Occipital lobe (tissue), 2 donors: ENCODE results near the gene CGNL1. TPM values are rescaled to one million over a fixed set of nuclear protein-coding genes. Genes with fewer than 3 reads are reported as not detected.

Experiments used
- DNase-seq: peaks from one replicate; lab custom pipeline; 2025; lab: John Stamatoyannopoulos, UW
- total RNA-seq: library from RNA; depleted of rRNA; stranded (reverse); fragments of >200 nt; gene quantifications from one replicate; pipeline ENCODE4 v1.2.3, GENCODE V29; 2014

Gene CGNL1
- total RNA-seq, 1 donor from 2014 or later, result 5.3 TPM

DNA sequence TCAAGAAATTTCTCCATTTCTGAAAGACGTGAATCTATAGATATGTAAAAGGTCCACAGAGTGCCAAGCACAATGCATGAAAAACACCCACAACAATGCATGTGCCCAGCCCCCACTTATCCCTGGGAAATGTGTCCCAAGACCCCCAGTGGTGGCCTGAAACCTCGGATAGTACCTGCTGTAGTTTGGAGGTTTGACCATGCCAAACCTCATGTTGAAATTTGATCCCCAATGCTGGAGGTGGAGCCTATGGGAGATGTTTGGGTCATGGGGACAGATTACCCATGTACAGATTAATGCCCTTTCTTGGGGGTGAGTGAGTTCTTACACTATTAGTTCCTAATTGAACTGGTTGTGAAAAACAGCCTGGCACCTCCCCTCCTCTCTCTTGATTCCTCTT lies 194.0 kb downstream of the CGNL1 start:
- no peak for DNase-seq

DNA sequence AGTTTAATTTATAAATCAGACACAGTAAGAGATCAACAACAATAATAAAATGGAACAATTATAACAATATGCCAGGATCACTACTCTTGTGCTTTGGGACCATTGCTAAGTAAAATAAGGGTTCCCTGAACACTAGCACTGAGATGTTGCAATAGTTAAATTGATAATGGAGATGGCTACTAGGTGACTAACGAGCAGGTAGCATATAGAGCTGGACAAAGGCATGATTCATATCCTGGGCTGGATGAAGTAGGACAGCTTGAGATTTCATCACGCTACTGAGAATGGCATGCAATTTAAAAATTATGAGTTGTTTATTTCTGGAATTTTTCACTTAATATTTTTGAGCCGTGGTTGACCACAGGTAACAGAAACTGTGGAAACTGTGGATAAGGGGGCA lies 194.7 kb downstream of the CGNL1 start:
- DNase-seq, result no peak

DNA sequence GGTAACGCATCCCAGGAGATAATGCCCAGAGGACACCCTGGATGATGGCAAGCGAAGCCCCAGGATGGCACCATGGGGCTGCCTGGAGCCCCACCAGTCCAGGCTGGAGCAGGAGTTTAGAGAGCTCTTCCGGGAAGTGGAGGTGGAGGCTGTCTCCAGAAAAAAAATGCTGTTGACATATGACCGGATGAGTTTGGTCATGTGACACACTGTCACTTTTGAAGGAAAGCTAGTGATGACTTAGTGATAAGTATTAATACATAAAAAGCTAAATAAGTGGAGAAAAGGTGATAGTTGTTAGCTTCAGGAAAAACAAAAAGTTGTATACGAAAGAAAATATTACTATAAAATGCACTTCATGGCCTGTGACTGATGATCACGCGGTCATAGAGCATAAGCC lies 195.4 kb downstream of the CGNL1 start:
- no peak for DNase-seq

DNA sequence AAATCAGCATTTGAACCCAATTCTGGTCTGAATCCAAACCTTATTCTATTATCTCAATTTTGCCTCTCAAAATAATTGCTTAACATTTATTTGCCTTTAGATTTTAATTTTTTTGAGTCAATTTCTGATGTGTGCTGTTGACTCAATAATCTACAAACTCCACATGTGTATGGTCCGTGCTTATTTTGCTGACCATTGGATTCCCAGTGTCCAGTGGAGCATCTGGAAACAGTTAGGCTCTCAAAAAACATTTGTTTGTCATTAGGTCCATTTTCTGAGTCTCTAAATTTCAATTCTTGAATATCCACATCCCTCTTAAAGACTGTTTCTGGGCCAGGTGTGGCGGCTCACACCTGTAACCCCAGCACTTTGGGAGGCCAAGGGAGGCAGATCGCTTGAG lies 196.2 kb downstream of the CGNL1 start:
- no peak for DNase-seq

DNA sequence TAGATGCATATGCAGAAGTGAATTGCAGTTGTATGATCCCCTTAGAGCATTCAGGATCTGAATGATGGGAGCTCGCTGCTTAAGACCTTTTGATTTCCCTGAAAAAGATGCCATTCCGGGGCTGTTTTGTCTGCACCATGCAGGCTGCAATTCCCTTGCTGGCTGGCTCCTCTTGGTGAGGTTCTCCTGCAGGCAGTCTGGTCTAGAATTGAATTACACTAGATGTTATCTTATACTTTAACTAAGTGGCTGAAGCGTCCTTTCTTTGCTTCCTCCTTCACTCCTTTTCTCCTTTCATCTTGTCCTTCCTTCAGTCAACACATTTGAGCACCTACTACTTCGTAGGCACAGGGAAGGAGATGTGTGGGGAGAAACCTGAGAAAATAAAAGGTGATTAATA lies 196.8 kb downstream of the CGNL1 start:
- no peak for DNase-seq

DNA sequence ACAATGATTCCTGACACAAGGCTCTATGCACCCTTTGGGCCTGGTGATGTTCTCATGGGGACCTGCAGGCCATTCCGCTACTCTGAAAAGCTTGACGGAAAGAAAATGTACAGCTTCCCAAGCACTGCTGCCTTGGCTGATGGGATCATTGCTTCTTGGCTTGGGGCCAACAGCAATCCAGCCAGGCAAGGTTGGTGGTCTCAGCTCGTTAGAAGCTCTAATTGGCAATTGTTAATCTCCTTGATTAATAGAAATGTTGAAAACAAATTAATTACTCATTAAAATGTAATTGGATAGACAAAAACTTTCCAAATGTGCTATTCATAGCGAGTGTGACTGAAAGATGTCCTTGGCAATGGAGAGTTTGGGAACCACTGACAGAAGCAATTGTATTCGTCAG lies 199.1 kb downstream of the CGNL1 start:
- no peak for DNase-seq

DNA sequence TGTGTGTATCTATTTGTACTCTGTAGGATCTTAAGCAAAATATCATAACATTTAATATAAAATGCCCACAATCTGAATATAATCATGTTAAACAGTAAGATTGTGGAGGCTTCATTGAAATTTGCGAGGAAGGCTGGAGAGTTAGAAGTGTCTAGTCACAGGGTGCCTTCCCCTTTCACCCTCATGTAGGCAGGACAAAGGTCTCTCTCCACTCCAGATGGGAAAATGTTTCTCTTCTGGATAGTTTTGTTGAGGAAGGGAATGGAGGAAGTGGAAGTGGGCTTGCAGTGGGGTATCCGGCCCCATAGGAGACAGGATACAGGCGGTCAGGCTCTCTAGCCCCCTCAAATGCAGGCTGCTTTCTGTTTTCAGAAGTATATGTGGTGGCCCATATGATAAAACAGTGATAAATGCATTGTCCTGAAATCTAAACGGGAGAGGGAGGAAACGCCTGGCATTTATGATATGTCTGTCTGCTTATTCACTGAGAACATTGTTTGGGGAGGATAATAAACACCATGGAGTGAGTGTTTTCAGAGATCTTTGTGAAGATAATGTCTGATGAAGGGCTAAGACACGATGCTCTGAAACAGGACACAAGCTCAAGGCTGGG lies 202.1 kb downstream of the CGNL1 start:
- DNase-seq, result no peak

DNA sequence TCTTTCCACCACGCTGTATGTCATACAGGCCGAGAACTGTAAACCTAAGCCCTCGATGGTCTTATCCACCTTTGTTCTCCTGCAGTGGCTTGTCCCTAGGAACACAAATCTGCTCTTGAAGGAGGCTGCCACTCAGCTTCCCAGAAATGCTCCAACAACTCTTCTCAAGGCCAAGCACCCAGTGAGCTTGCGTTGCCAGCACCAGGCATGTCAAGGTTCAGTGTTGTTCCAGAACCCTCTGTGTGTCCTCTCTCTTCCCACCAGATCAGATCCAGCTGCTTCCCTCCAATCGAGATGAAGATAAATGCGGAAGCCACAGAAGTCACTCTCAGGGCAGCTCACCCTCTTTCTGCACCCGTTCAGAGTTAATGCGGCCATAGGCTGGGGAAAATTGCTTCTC lies 204.1 kb downstream of the CGNL1 start:
- DNase-seq, result no peak

DNA sequence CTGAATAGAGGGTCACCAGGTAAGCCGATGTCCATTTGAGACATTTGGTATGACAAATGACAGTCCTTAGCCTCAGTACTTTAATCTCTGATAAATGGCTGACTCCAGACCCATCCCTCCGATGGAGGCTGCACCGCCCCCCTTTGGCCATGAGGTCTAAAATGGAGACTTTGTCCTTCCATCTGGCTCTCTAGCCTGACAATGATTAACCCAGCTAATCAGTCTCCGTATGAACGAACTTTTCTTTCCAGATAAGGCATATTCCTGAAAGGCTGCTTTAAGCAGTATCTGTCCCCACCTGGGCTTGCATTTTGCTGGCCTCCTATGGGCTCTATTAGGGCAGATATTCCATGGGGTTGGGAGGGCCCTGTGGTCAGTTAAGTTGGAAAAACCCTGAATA lies 204.6 kb downstream of the CGNL1 start:
- DNase-seq, result no peak

DNA sequence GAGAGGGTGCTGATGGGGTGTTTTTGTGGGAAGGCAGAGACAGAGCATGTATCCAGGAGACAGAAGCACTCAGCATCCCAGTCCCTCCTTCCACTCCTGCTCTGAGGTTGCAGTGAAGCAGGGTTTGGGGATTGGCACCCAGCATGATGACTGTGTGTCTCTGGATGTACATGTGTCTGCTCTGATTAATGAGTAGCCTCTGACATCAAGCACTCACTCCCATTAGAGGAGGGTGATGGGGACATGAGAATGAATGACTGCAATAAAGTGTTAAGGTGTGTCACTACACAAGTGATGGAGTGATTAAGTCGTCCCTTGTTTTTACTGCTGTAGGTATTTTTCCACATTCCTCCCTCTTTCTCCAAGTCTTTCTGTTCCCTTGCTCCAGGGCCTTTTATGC lies 205.8 kb downstream of the CGNL1 start:
- DNase-seq, result no peak

DNA sequence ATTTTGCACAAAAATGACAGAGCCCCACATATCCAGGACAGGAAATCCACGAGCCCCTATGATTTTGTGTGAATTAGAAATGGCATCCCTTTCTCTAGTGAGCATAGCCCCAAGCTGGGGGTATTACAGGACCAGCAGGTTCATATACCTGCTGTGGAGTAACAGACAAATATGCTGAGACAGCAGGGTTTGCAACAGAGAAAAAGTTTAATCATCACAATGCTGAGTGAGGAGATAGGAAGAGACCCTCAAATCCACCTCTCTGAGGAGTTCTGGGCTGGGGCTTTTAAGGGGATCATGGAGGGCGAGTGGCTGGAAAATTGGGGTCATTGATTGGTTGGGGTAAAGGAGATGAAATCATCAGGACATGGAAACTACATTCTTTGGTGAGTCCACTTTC lies 207.0 kb downstream of the CGNL1 start:
- no peak for DNase-seq

DNA sequence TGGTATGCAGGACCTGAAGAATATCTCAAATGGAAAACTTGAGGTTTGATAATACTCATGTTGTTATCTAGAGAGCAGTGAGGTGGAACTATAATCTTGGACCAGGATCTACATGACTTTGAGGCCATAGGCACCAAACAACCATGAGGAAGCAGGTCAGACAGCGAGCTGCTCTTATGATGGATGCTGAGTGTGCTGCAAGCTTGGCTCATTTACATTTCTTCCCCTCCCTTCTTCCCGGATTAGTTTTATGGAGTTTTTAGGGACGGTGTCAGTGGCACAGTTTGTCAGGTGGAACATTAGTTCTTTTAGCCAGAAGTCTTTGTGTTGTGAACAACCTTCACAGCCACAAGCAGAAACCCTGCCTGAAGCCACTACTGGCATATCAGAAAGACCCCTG lies 207.4 kb downstream of the CGNL1 start:
- DNase-seq, result no peak

DNA sequence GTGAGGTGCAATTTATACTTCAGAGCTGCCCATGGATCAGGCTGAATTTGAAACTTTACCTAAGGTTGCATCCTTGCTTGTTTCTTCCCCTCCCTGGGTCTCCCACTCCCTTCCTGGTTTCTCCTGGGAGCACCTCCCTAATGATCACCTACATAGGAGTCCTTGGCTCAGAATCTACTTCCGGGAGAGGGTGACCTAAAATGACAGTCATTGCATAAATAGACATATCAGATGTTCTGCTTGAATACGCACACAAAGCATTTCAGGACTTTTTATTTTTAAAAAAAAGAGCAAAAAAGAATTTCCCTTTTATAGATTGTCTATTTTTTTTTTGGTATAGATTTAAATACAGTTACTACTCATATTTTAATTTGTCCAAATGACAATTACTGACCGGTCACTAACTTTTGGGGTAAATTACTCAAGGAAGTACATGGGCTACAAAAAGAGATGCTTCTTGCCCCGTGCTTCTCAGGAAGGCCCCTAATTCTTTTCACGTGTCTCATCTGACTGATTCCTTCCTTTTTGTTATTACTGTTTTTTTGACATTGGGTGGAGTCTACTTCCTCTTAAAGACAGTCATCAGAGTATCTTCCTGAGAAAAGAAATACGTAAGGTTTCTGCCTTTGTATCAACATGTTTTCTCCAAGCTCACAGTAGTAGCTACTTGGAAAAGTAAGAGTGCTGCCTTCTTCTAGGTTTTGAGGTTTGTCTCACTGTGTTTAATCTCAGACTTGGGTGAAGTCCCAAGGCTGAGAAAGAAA lies 210.5 kb downstream of the CGNL1 start:
- no peak for DNase-seq

DNA sequence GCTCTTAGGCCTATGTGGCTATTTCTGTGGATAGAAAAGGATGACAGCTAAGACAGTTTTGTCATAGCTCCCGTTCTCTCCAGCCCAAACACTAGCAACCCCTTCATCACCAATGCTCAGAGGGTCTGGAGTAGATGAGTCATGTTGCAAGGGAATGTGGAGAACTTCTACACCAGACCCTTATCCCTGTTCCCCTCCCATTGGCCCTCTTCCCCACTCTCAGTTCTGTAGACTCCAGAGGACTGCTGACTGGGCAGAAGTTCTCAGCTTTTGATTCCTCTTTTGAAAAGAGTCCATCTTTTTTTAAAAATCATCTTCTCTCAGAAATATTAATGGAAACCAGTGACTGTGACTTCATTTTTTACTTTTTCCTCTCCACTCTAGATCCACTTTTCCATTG lies 213.0 kb downstream of the CGNL1 start:
- DNase-seq, result no peak

DNA sequence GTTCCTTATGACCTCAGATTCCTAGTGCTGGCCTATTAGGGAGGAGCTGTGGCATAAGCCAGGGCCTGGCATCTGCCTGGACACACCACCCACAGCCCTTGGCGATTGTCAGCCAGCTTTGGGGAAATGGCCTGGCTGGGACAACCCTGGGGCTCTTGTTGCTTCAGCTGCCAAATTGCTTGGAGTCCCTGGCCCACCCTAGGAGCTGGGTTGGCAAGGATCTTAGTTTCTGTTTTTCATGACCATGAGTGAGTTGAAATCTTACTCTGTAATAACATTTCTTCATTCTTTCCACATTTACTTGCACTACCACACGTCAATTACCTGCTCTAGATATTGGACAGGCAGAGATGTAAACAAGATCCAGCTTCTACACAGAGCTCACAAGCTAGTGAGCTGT lies 213.4 kb downstream of the CGNL1 start:
- no peak for DNase-seq

DNA sequence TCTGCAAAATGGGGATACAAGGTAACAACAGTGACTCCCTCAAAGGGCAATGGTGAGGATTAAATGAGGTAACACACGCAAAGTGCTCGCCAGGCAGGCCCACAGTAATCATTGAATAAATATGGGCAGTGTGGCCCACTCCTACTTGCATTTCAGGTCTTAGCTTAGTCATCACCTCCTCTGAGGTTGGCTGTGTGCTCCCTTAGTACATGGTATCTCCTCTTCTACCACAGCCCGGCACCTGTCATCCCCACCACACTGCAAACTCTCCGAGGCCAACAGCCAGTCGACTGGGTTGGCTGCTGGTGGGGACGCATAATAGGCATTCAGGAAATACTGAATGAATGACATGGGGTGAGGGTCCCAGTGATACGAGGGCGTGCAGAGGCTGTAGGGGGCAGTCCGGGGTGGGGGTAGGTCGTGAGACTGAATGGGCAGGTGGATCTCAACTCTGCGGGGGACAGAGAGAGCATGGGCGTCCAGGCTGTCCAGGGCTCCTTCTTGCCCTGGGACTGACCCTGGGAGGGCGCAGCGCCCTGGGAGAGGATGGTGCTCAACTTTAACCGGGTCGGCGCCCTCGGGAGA lies 215.0 kb downstream of the CGNL1 start:
- no peak for DNase-seq

DNA sequence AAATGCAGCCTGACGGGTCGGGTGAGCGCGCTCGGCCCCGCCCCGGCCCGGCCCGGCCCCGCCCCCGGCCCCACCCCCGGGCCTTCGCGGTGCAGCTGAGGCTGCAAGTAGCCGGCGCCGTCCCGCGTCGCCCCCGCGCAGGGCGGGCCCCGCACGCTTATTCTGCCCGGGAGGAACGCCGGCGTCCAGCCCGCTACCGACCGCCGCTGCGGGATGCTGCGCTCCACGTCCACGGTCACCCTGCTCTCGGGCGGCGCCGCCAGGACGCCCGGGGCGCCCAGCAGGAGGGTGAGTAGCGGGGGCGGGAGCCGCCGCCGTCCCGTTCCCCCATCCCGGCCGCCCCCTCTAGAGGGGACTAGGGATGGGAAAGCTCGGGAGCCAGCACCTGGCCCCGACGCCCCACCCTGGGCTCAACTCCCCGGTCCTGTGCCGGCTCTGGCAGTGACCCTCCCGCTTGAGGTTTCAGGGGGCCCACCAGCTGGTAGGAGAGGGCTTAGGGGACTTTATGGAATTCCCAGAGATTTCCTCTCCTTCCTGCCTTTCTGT lies 215.6 kb downstream of the CGNL1 start, which contains the start of gene MYZAP:
TSS of gene MYZAP (plus strand) at position 83 of the 546 bp plus-strand sequence. CDS start at position 214, 131 bp downstream.
- DNase-seq, result no peak

DNA sequence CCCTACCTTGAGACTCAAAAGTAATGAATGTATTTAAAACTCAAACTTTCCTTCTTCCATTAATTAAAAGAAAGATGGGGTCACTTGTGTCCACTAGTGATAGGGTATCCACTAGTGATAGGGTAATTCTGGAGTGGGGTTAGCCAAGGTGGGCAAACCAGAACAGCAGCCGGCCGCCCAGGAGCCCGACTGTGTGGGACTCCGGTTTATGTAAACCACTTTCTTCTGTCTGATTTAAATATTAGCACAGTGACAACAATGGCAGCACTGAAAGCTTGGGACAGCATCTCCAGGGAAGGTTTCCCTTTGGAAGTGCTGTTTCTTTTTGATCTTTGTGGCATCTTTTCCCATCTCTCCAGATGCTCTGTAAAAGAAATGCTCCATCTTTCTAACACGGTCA lies 216.1 kb downstream of the CGNL1 start:
- DNase-seq, result no peak

DNA sequence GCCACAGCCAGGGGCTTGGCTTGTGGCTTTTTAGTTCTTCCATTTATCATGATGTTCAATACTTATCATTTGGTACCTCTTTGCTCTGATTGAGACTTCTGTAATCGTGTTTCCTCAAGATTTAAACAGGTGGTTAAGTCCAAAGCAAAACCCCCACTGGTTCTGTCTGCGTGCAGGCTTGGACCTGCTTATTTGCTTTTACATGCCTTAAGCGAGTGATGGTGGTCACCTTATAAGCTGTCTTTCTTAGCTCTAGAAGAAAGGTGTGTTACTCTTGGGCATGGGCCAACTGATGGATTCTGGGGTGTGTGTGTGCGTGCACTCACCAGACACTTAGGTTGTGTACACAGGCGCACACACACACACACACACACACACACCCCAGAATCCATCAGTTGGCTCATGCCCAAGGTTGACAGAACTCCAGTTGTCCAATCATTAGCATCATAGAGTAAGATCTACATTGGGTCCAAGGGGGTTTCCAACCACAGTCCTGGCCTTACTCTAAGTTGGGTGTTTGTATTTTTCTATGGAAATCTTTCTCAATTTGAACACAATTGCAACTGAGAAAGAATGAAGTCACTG lies 216.6 kb downstream of the CGNL1 start:
- DNase-seq, result no peak

DNA sequence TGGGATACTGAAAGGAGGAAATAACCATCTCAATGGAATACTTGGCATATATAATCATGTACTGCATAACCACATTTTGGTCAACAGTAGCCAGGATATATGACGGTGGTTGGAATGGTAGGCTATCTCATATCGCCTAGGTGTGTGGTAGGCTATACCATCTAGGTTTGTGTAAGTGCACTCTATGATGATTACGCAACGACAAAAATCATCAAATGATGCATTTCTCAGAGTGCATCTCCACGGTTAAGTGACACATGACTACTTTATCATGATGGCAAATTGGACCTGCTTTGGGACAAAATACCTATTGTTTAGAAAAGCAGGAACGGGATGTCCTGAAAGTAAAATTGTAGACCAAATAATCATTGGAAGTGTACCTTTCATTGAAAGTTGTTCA lies 218.2 kb downstream of the CGNL1 start:
- no peak for DNase-seq

DNA sequence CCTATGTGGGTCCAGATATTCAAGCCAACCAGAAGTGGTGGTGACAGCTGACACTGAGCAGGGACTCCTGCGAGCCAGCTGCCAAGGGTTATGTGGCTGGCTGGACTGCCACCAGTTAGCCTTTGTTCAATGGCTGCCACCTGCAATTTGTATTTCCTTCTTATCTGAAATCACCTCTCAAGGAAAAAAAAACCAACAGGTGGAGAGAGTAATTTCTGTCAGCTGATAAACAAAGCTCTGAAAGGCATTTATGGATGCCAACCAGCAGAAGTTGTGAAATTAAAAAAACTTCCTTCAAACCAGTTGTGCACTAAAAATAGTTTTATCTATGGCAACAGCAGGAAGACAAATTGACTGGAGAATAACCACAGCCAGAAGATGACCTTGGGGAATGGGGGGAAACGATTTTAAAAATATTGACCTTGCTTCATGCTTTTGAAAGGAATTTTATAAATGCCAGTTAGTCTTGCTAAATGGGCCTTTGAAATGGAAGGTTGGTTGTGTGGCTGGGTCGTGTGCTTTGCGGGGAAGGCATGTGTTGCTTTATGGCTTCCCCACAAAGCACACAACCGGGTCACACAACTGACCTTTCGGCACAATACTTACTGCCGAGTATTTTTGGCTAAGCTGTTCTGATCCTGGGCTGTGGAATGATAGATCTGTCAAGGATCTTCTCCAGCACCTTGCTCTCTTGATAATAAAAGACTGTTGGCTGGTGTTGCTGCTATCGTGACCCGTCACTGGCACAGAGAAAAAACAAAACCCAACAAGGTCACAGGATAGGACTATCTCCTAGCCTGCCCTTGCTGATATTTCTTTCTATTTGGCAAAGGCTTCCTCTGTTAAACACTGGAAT lies 218.9 kb downstream of the CGNL1 start:
- no peak for DNase-seq
